H7 (cell line): ENCODE results near the gene C15orf39. TPM values are rescaled to one million over a fixed set of nuclear protein-coding genes. Genes with fewer than 3 reads are reported as not detected.

Source experiments
- DNase-seq: peaks from one replicate; pipeline ENCODE4 v3.0.0; 2012
- H3K27me3 ChIP-seq: 2 replicates; pipeline ENCODE4 v1.6.0; 2011; ENCODE audit warnings: mild to moderate bottlenecking, low read length; ENCODE audit not compliant: control insufficient read depth, insufficient read depth
- H3K36me3 ChIP-seq: replicated peaks from 2 replicates; pipeline ENCODE4 v1.5.1; 2011; ENCODE audit warnings: low read length; ENCODE audit not compliant: control insufficient read depth, insufficient read depth
- H3K4me3 ChIP-seq: 2 replicates; pipeline ENCODE4 v1.5.1; 2011; ENCODE audit warnings: low read depth, mild to moderate bottlenecking, control low read depth, low read length, moderate library complexity; ENCODE audit not compliant: insufficient read depth
- total RNA-seq: library from RNA; depleted of rRNA; stranded (reverse); fragments of >200 nt; shearing (Covaris generic); gene quantifications from 2 replicates; pipeline ENCODE4 v1.2.3, GENCODE V29; 2014

The C15orf39 gene
- total RNA-seq, 1 experiment from 2014 or later, result 37.1 TPM

GRCh38 chr15:75179746-75180140 lies 21.9 kb upstream of the C15orf39 start:
- H3K4me3 ChIP-seq, result no peak overlapping the region

GRCh38 chr15:75181780-75182179 lies 19.9 kb upstream of the C15orf39 start:
- no peaks in the 10 kb centered on the region for H3K36me3 ChIP-seq
- H3K27me3 ChIP-seq, result peaks cover 13% of the 10 kb centered on the region
- H3K4me3 ChIP-seq, result no peak overlapping the region
- DNase-seq, result no peak

More at GRCh38 chr15:75179746-75180140, 21.9 kb upstream of the C15orf39 start:
- Histone ChIP-seq H3K36me3 (no peaks in the 10 kb centered on the region), H3K27me3 (peaks cover 13% of the 10 kb centered on the region)
- peak; percentile 39 for DNase-seq

- Histone ChIP-seq H3K27me3 (peaks cover 13% of the 10 kb centered on the region), H3K36me3 (no peaks in the 10 kb centered on the region), H3K4me3 (no peak overlapping the region)
- peak; percentile 75 for DNase-seq
Measured at GRCh38 chr15:75182187-75183131, 19.2 kb upstream of the C15orf39 start.

- peak; percentile 61 for DNase-seq
- H3K27me3 ChIP-seq, result no peaks in the 10 kb centered on the region; the same call in 1 of the 2 replicates
- no peaks in the 10 kb centered on the region for H3K36me3 ChIP-seq
- H3K4me3 ChIP-seq, result no peak overlapping the region
Measured at GRCh38 chr15:75185271-75186029, 16.2 kb upstream of the C15orf39 start.

- DNase-seq, result peak; percentile 18
- H3K27me3 ChIP-seq, result no peaks in the 10 kb centered on the region; the same call in 1 of the 2 replicates
- H3K4me3 ChIP-seq, result no peak overlapping the region
- no peaks in the 10 kb centered on the region for H3K36me3 ChIP-seq
Measured at GRCh38 chr15:75186044-75186443, 15.6 kb upstream of the C15orf39 start.

- no peak for DNase-seq
- Histone ChIP-seq H3K4me3 (no peak overlapping the region), H3K27me3 (no peaks in the 10 kb centered on the region), H3K36me3 (no peaks in the 10 kb centered on the region)
Measured at GRCh38 chr15:75188499-75188898, 13.2 kb upstream of the C15orf39 start.

GRCh38 chr15:75191235-75191634 lies 10.4 kb upstream of the C15orf39 start:
- H3K36me3 ChIP-seq, result no peaks in the 10 kb centered on the region
- no peaks in the 10 kb centered on the region for H3K27me3 ChIP-seq
- no peak overlapping the region for H3K4me3 ChIP-seq
- no peak for DNase-seq

GRCh38 chr15:75192307-75192706 lies 9.4 kb upstream of the C15orf39 start:
- DNase-seq, result no peak
- Histone ChIP-seq H3K36me3 (no peaks in the 10 kb centered on the region), H3K4me3 (no peak overlapping the region), H3K27me3 (no peaks in the 10 kb centered on the region)

- H3K4me3 ChIP-seq, result no peak overlapping the region
Measured at GRCh38 chr15:75193272-75193671, 8.4 kb upstream of the C15orf39 start.

GRCh38 chr15:75193976-75194375 lies 7.7 kb upstream of the C15orf39 start:
- Histone ChIP-seq H3K4me3 (no peak overlapping the region), H3K27me3 (no peaks in the 10 kb centered on the region), H3K36me3 (no peaks in the 10 kb centered on the region)
- DNase-seq, result no peak

More at GRCh38 chr15:75193272-75193671, 8.4 kb upstream of the C15orf39 start:
- H3K36me3 ChIP-seq, result no peaks in the 10 kb centered on the region
- no peaks in the 10 kb centered on the region for H3K27me3 ChIP-seq
- DNase-seq, result peak; percentile 63

- no peak for DNase-seq
- Histone ChIP-seq H3K27me3 (no peaks in the 10 kb centered on the region), H3K36me3 (no peaks in the 10 kb centered on the region), H3K4me3 (no peak overlapping the region)
Measured at GRCh38 chr15:75194397-75194796, 7.3 kb upstream of the C15orf39 start.

GRCh38 chr15:75195122-75195765 lies 6.4 kb upstream of the C15orf39 start:
- DNase-seq, result peak; percentile 96
- no peak overlapping the region for H3K4me3 ChIP-seq
- no peaks in the 10 kb centered on the region for H3K36me3 ChIP-seq
- no peaks in the 10 kb centered on the region for H3K27me3 ChIP-seq

GRCh38 chr15:75195766-75196241 lies 5.9 kb upstream of the C15orf39 start:
- Histone ChIP-seq H3K36me3 (no peaks in the 10 kb centered on the region), H3K4me3 (no peak overlapping the region), H3K27me3 (no peaks in the 10 kb centered on the region)
- DNase-seq, result peak; percentile 87

- H3K4me3 ChIP-seq, result no peak overlapping the region
- no peak for DNase-seq
- no peaks in the 10 kb centered on the region for H3K36me3 ChIP-seq
Measured at GRCh38 chr15:75197062-75197630, 4.5 kb upstream of the C15orf39 start.

More at GRCh38 chr15:75197062-75197630, 4.5 kb upstream of the C15orf39 start:
- no peaks in the 10 kb centered on the region for H3K27me3 ChIP-seq
